CD4-positive, CD25-positive, alpha-beta regulatory T cell (primary cell): Measurements from ENCODE around the gene CAB39L. TPM values are rescaled to one million over a fixed set of nuclear protein-coding genes. Genes with fewer than 3 reads are reported as not detected.
A peak's percentile ranks its signal among the peaks of the same experiment; 100 is the strongest.
"Not testable (repeated sequence)": the region's sequence is repeated elsewhere in the genome, so short reads cannot be mapped to it uniquely, and the experiment has no call there.

Source experiments
- ATAC-seq, 2 donors: fragments of 150-1000 bp; cut with Tn5 transposase; one replicate each; pipeline ENCODE4 v1.10.0; 2021; ENCODE audit warnings: low read depth in 2 of 2, moderate number of reproducible peaks in 2 of 2, moderate library complexity in 1 of 2
- DNase-seq, 3 donors: peaks; one replicate each; pipeline versions ENCODE4 v3.0.0 to v3.0.0-alpha.2; 2012 to 2022; ENCODE audit warnings: mixed read lengths in 1 of 3
- H3K27ac ChIP-seq: one replicate; pipeline ENCODE4 v1.7.0; 2013; ENCODE audit warnings: mild to moderate bottlenecking, low read length; ENCODE audit not compliant: insufficient read depth, poor library complexity, severe bottlenecking
- H3K27me3 ChIP-seq: one replicate; pipeline ENCODE4 v1.7.0; 2013; ENCODE audit warnings: low read length; ENCODE audit not compliant: control insufficient read depth, insufficient read depth
- H3K36me3 ChIP-seq: one replicate; pipeline ENCODE4 v1.7.0; 2013; ENCODE audit warnings: mild to moderate bottlenecking, low read length, moderate library complexity; ENCODE audit not compliant: control insufficient read depth, insufficient read depth
- H3K4me1 ChIP-seq: 2 replicates; pipeline ENCODE4 v1.7.0; 2013; ENCODE audit warnings: mild to moderate bottlenecking, low read length; ENCODE audit not compliant: insufficient read depth, control insufficient read depth, poor library complexity, severe bottlenecking
- H3K4me3 ChIP-seq: one replicate; pipeline ENCODE4 v1.7.0; 2013; ENCODE audit warnings: low read depth, mild to moderate bottlenecking, low read length, moderate library complexity
- H3K9me3 ChIP-seq, 2 experiments: 1 replicate in 1 of 2; 2 replicates in 1 of 2; pipeline ENCODE4 v1.7.0; 2013; ENCODE audit warnings: low read length in 2 of 2, mild to moderate bottlenecking in 1 of 2, moderate library complexity in 1 of 2; ENCODE audit not compliant: control insufficient read depth in 2 of 2
- H3K27ac Mint-ChIP-seq, 3 donors: one replicate each; pipeline ENCODE4 v1.8.0; 2020 to 2022; ENCODE audit warnings: mild to moderate bottlenecking in 3 of 3, mixed read lengths in 3 of 3, moderate library complexity in 2 of 3
- H3K27me3 Mint-ChIP-seq: one replicate; pipeline ENCODE4 v1.8.0; 2022; ENCODE audit warnings: mild to moderate bottlenecking, mixed read lengths
- H3K36me3 Mint-ChIP-seq: one replicate; pipeline ENCODE4 v1.8.0; 2020; ENCODE audit warnings: mixed read lengths
- H3K4me1 Mint-ChIP-seq, 4 donors: one replicate each; pipeline ENCODE4 v1.8.0; 2020 to 2022; ENCODE audit warnings: mixed read lengths in 4 of 4, mild to moderate bottlenecking in 1 of 4
- H3K4me3 Mint-ChIP-seq, 4 donors: one replicate each; pipeline ENCODE4 v1.8.0; 2020 to 2022; ENCODE audit warnings: mild to moderate bottlenecking in 4 of 4, mixed read lengths in 4 of 4, moderate library complexity in 3 of 4
- H3K9me3 Mint-ChIP-seq, 7 donors: one replicate each; pipeline ENCODE4 v1.8.0; 2020 to 2022; ENCODE audit warnings: mixed read lengths in 7 of 7, mild to moderate bottlenecking in 3 of 7, moderate library complexity in 2 of 7
- polyA plus RNA-seq, 4 donors: library from polyadenylated mRNA; unstranded; fragments of 300-500 nt; fragmentation: Illumina TruSeq; gene quantifications; one replicate each; pipeline ENCODE4 v1.2.3, GENCODE V29; 2021
- total RNA-seq: library from RNA; stranded (reverse); gene quantifications from one replicate; pipeline ENCODE4 v1.2.3, GENCODE V29; 2022

CAB39L gene
- total and polyA plus RNA-seq, 5 donors from 2014 or later = 3.0 to 13.9 (median 7.3) TPM

DNA sequence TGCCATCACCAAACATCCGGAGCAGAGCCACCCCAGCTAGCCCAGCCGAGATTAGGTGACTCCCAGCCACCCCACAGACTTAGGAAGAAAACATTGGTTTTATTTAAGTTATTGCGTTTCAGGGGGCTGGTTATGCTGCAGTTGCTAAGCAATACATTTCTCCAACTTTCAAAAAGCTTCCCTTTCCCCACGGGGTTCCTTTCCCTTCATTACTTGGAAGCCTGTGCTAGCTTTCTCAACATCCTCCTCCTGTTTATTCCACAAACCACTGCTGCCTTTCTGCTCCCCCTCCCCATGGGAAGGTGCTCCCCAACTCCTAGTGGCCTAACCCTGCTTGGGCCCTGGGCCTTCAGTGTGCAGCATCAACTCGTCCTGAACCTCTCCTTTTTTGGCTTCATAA, 143.6 kb downstream of the CAB39L start:
- Mint-ChIP-seq H3K27ac (peak overlapping the region in 1 of 3 donors; percentile 77), H3K36me3 (no peaks in the 10 kb centered on the region), H3K27me3 (no peaks in the 10 kb centered on the region), H3K4me1 (peaks cover 0 to 8% (median 7%) of the 10 kb centered on the region in 4 donors), H3K9me3 (no peaks in the 10 kb centered on the region), H3K4me3 (no peak overlapping the region)
- ATAC-seq (no peak), DNase-seq (no peak)
- H3K27ac ChIP-seq = no peak overlapping the region
- H3K9me3 ChIP-seq = no peaks in the 10 kb centered on the region
- no peak overlapping the region for H3K4me3 ChIP-seq
- peaks cover 2% of the 10 kb centered on the region for H3K36me3 ChIP-seq
- peaks cover 8% of the 10 kb centered on the region for H3K4me1 ChIP-seq
- no peaks in the 10 kb centered on the region for H3K27me3 ChIP-seq

DNA sequence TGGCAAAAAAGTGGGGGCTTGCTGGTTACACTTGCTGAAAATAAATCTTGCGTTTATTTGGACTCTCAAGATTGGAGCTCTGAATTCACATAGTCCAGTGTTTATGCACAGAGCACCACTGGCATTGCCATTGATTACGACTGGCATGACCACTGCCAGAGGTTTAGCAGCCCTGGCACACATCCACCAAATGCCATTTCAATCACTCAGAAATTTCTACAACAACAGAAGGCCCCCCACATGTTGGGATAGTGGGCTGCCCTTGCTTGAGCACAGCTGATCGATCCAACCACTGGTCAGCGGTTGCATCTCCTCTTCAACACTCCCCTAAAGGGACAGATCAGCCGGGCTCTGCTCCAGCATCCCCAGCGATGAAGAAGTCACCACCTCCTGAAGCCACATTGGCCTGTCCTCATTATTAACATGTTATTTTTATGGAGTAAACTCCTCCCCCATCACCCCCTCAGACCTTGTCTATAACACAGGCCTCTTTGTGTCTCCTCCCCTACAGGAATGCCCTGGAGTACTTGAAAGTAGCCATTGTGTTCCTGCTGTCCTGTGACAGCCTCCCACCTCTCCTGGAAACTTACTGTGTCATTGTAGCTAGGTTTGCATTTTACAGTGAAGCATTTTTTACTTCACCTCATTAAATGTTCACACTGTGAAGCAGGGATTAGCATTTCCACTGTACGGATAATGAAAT, 144.8 kb downstream of the CAB39L start:
- DNase-seq = no peak
- Mint-ChIP-seq H3K4me1 (peaks cover 0 to 8% (median 7%) of the 10 kb centered on the region in 4 donors), H3K4me3 (no peak overlapping the region), H3K27me3 (no peaks in the 10 kb centered on the region), H3K27ac (peak overlapping the region in 1 of 3 donors; percentile 57), H3K36me3 (no peaks in the 10 kb centered on the region), H3K9me3 (no peaks in the 10 kb centered on the region)
- no peak overlapping the region for H3K27ac ChIP-seq
- H3K36me3 ChIP-seq = peaks cover 4% of the 10 kb centered on the region
- H3K9me3 ChIP-seq = no peaks in the 10 kb centered on the region
- H3K27me3 ChIP-seq = no peaks in the 10 kb centered on the region
- ATAC-seq = no peak
- peaks cover 8% of the 10 kb centered on the region for H3K4me1 ChIP-seq
- H3K4me3 ChIP-seq = no peak overlapping the region

DNA sequence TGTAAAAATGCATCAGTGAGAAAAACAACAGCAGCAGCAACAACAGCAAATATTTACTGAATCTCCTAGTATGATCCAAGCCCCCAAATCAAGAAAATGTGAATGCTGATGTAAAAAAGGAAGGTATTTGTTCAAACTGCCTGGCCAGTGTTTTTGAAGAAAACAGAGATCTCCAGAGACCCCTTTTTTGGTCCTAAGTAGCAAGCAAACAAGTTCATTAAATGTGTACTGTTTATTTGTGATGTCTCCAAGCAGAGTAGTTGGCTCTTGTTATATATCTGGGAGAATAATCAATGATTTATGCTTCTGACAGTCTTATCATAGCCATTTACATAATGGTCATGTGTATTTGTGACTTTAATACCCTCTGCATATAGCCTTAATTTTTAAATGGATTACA, 145.4 kb downstream of the CAB39L start:
- Histone ChIP-seq H3K9me3 (no peaks in the 10 kb centered on the region), H3K27me3 (no peaks in the 10 kb centered on the region), H3K27ac (no peak overlapping the region), H3K36me3 (peaks cover 4% of the 10 kb centered on the region), H3K4me1 (peaks cover 8% of the 10 kb centered on the region), H3K4me3 (no peak overlapping the region)
- H3K4me1 Mint-ChIP-seq = peaks cover 0 to 8% (median 7%) of the 10 kb centered on the region in 4 donors
- H3K4me3 Mint-ChIP-seq = peak overlapping the region in 1 of 4 donors; percentile 52
- H3K9me3 Mint-ChIP-seq = no peaks in the 10 kb centered on the region
- H3K27ac Mint-ChIP-seq = peak overlapping the region in 1 of 3 donors; percentile 10
- H3K27me3 Mint-ChIP-seq = no peaks in the 10 kb centered on the region
- ATAC-seq (no peak), DNase-seq (no peak)
- peaks cover under 1% of the 10 kb centered on the region for H3K36me3 Mint-ChIP-seq

DNA sequence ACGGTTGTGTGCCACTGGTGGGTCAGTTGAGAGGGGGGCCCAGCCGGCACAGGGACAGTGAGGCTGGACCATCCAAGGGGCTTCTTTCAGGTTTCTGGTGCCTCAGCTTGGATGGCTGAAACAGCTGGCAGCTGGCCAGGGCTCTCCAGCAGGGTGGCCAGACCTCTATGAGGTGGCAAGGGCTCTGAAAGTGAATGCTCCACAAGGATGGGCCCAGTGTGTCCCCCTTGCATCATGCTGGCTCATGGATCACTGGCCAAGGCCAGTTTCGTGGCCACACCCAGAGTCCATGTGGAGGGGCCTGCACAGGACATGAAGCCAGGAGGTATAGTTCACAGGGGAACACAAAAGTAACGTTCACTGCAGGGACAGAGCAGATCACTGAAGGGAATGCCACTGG, 146.5 kb downstream of the CAB39L start:
- Histone ChIP-seq H3K27ac (no peak overlapping the region), H3K4me3 (no peak overlapping the region), H3K9me3 (no peaks in the 10 kb centered on the region), H3K4me1 (peaks cover 8% of the 10 kb centered on the region), H3K36me3 (peaks cover 14% of the 10 kb centered on the region), H3K27me3 (no peaks in the 10 kb centered on the region)
- ATAC-seq = no peak
- Mint-ChIP-seq H3K27ac (peak overlapping the region in 1 of 3 donors; percentile 29), H3K36me3 (peaks cover 11% of the 10 kb centered on the region), H3K4me3 (no peak overlapping the region), H3K4me1 (peaks cover 0 to 7% (median 6%) of the 10 kb centered on the region in 4 donors), H3K27me3 (no peaks in the 10 kb centered on the region), H3K9me3 (no peaks in the 10 kb centered on the region)
- DNase-seq = no peak

DNA sequence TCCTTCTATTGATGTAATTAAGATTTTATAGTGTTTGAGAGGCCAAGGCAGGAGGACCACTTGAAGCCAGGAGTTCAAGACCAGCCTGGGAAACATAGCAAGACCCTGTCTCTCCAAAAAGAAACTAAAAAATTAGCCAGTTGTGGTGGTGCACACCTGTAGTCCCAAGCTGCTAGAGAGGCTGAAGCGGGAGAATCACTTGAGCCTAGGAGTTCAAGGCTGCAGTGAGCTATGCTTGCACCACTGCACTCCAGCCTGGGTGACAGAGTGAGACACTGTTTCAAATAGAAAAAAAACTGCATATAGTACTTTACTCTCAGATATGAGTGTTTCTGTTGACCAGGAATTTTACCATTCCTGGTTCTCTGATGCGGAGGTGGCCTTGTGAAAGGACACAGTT, 147.2 kb downstream of the CAB39L start:
- Mint-ChIP-seq H3K36me3 (peaks cover 13% of the 10 kb centered on the region), H3K27ac (peak overlapping the region in 1 of 3 donors; percentile 14), H3K9me3 (no peaks in the 10 kb centered on the region), H3K4me3 (no peak overlapping the region), H3K4me1 (peaks cover 0 to 7% (median 4%) of the 10 kb centered on the region in 4 donors), H3K27me3 (no peaks in the 10 kb centered on the region)
- Histone ChIP-seq H3K4me1 (peaks cover 7% of the 10 kb centered on the region), H3K27ac (no peak overlapping the region), H3K9me3 (no peaks in the 10 kb centered on the region), H3K36me3 (peaks cover 16% of the 10 kb centered on the region), H3K4me3 (no peak overlapping the region), H3K27me3 (no peaks in the 10 kb centered on the region)
- no peak for DNase-seq
- no peak for ATAC-seq

DNA sequence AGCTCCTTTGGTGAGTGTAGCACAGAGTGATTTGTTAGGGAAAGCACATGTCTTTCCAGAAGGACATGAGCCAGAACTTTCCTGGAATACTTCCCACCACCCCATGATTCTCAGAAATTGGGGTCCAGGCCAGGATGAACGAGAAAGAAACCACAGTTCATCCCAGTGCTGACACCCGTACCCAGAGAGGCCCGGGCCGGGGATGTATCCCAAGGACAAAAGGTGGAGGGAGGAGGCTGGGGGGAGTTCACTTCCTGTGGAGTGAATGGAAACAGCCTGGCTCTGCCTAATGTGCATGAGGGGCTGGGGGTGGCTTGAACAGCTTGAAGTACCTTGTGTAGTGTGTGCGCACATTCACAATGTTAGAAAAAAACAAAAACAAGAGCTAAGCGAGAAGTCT, 148.6 kb downstream of the CAB39L start:
- Mint-ChIP-seq H3K9me3 (no peaks in the 10 kb centered on the region), H3K27ac (peak overlapping the region in 1 of 3 donors; percentile 35), H3K27me3 (no peaks in the 10 kb centered on the region), H3K36me3 (peaks cover 19% of the 10 kb centered on the region), H3K4me3 (no peak overlapping the region), H3K4me1 (peaks cover 0 to 3% (median 0%) of the 10 kb centered on the region in 4 donors)
- H3K27me3 ChIP-seq = no peaks in the 10 kb centered on the region
- ATAC-seq = no peak
- H3K4me3 ChIP-seq = no peak overlapping the region
- no peak for DNase-seq
- no peaks in the 10 kb centered on the region for H3K9me3 ChIP-seq
- peaks cover 21% of the 10 kb centered on the region for H3K36me3 ChIP-seq
- H3K4me1 ChIP-seq = no peaks in the 10 kb centered on the region
- H3K27ac ChIP-seq = no peak overlapping the region

DNA sequence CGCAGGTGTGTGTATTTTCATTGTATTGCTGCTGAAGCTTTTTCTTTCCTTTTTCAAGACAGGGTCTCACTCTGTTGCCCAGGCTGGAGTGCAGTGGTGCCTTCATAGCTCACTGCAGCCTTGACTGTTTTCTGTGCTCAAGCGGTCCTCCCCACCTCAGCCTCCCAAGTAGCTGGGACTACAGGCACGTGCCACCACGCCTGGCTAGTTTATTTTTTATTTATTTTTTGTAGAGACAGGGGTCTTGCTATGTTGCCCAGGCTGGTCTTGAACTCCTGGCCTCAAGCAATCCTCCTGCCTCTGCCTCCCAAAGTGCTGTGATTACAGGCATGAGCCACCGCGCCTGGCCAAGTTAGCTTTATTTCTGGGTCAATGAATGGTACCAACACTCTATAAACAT, 149.1 kb downstream of the CAB39L start:
- H3K36me3 Mint-ChIP-seq = peaks cover 23% of the 10 kb centered on the region
- H3K9me3 Mint-ChIP-seq, H3K4me1 Mint-ChIP-seq, H3K4me3 Mint-ChIP-seq, H3K4me1 ChIP-seq, ATAC-seq, H3K27ac ChIP-seq, H3K27ac Mint-ChIP-seq, DNase-seq, H3K27me3 ChIP-seq, H3K9me3 ChIP-seq, H3K27me3 Mint-ChIP-seq, H3K4me3 ChIP-seq: not testable (repeated sequence)
- H3K36me3 ChIP-seq = peaks cover 21% of the 10 kb centered on the region
